ENCODE results near the gene FOXP1.
"Not testable (repeated sequence)": the region's sequence is repeated elsewhere in the genome, so short reads cannot be mapped to it uniquely, and the experiment has no call there.

FOXP1 gene

DNA sequence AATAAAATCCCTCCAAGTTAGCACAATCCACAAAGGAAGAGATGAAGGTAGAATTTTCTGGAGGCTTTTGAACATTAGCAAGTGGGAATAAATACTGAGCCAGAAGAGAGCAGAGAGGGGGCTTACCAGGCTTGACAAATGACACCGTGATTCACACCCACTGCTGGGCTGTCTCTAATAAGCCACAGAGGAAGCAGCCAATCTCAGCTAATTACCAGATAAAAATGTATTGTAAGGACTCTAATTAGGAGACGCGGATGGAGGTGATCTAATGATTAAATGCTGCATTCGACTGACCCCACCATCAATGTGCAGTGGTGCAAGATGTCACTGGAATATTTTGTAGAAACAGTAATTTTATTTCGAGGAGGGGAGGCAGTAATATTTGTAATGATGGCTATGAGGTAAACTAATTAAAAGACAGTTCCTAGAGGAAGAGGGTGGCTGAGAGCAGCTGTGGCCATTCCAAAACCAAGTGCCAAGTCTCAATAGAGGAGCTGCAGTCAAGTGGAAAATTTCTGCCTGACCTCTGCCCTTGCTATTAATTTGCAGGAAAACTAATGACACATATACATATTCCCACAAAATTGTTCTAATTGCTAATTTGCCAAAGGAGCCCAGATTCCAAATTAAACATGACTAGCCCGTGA lies 602.2 kb downstream of the FOXP1 start:
- DNase-seq = no peak

DNA sequence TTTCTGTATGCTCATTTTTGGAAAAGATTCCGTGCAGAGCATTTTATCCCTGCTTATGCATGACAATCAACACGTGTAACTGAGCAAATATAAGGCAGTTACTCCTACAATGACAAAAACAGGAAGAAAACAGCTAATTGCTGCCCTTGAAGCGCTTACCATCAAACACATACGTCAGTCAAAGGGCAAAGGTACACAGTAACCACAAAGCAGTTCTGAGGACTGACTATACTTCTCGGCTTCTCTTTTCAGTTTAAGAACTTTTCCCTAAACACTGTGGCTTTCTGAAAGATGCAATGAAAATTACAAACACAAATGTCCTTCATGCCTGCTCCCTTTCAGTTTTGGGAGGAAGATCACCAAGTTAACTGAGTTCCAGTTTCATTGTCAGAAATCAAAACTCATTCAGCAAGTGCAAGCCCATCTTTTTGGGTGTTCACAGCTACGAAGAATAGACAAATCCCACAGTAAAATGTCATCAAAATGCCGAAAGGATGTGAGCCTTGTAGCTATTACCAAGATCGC lies 602.8 kb downstream of the FOXP1 start:
- no peak for DNase-seq

DNA sequence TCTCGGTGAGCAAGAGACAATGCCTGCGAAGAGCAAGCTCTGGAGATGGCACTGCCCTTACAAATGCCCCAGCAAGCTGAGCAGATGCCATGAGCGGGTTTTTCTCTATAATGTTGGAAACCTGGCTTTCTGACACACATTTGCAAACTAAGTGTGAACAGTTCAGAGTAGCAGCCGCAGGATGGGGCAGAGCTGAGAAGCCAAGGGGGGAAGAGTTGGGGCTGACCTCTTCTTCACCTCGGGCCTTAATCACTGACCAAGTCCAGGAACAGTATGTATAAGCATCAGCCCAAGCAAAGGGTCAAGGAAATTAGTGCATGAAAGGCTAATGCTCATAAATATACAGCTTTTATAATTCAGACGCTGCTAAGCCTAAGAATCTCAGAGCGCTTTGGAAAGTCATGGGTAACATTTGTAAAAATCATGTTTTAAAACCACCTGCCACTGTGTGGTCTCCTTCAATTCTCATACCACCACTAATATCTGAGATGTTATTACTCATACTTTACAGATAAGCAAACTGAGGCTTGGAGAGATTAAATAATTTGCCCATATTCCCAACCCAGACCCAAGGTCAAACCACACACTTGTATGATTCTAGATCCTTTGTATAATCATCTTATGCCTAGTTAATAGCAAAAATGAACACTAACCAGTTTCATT lies 603.4 kb downstream of the FOXP1 start:
- no peak for DNase-seq

DNA sequence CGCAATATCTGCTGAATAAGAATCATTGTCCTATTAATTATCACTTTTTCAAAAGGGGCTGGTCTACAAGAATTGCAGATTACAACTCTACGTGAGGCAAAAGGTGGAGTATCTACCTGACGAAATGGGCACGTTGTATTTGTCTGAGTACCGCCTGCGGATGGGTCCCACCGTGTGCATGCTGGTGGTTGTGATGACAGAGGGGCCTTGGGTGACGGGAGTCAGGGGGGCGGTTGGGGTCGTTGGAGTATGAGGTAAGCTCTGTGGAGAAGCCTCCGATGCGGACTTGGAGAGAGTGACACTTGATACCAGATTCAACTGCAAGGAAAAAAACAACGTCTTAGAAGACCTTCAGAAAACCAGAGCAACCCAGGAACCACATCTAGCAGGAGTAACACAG lies 605.8 kb downstream of the FOXP1 start:
- no peak for DNase-seq

DNA sequence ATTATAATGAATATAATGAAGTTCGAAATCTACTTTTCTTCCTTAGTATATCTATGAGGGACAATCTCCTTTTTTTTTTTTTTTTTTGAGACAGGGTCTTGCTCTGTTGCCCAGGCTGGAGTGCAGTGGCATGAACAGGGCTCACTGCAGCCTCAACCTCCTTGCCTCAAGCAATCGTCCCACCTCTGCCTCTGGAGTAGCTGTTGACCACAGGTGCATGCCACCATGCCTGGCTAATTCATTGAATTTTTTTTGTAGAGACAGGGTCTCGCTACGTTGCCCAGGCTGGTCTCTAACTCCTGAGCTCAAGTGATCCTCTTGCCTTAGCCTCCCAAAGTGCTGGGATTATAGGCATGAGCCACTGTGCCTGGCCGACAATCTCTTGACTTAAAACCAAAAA lies 607.5 kb downstream of the FOXP1 start:
- not testable (repeated sequence) for DNase-seq

DNA sequence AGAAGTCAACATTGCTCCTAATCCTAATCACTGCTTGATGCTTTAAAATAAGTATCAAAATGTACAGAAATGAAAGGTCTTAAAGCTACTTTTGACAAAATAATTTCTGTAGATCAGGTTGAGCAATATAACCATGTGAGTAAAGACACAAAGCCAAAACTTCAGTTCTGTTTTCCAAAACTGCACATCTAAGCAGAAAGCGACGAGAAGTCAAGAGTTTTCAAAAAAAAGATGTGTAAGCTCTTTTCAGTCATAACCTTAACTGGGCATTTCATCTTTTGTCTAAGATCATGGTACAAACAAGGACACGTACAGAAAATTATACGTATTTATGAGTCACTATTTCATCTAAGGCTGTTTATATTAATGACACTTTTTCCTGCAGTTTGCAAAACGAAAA lies 608.8 kb downstream of the FOXP1 start:
- DNase-seq = no peak

DNA sequence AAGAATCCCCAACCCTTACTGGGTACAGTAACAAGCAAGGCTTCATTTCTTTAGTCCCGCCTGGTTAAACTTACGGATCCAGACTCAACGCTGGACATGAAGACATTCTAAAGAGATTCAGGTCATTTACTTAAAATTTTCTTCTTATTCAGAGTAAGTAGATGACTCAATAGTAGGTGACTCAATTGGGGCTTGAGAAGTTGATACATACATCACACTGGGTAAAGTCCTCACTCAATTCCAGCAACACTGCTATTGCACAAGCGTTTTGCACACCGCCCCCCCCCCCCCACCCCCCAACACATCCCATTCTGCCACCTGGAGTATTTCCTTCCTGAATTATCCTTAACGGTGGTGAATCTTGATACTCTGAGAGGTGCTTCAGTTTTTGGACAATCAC lies 610.0 kb downstream of the FOXP1 start:
- DNase-seq = no peak

DNA sequence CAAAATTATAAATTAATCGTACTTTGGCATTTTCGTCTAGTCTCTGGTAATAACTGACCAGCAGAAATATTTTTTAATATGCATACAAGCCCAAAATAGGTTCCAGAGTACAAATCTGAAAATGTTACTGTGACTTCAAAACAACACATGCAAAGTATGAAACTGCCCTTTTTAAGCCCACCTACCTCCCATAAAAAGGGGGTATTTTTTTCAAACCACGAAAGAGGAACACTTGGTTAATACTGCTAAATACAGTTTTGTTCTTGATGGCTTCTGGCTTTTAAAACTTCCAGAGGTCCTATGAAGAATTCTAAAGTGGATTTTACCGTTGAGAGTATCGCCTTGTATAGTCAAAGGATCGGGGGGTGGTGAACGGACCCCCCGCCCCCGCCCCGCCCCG lies 610.7 kb downstream of the FOXP1 start:
- DNase-seq = no peak

DNA sequence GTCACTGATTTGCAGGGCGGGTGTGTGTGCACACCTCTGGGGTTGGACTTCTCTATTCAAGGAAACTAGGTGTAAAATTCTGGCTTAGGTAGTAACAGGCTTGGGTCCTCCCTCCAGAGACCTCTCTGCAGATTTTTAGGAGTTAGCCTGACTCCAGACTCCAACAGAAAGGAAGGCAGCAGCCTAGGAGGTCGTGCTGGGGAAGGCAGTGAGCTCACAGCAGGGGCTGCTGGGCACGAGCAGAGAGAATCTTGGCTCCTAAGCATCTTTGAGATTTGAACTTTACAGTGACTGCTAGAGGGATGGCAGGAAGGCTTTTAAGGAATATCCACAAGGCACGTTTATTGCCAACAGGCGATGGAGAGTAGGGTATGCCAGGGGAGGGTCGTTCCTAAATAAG lies 612.6 kb downstream of the FOXP1 start:
- no peak for DNase-seq

DNA sequence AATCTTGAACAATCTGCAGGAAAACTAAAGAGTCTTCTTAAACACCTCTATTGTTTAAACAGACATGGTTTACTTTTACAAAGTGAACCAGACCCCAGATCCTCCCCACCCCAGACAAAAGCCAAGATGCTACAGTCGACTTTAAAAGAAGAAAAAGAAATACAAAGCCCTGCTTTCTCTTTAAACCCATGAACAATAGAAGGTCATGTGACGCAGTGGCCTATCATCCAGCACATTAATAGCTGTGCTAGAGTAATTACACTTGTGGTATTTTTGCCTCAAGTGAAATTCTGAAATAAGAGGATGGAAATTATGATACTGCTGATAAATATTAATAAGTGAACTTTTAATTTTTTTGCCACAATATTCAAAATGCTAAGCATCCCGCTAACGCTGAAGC lies 613.4 kb downstream of the FOXP1 start:
- no peak for DNase-seq

DNA sequence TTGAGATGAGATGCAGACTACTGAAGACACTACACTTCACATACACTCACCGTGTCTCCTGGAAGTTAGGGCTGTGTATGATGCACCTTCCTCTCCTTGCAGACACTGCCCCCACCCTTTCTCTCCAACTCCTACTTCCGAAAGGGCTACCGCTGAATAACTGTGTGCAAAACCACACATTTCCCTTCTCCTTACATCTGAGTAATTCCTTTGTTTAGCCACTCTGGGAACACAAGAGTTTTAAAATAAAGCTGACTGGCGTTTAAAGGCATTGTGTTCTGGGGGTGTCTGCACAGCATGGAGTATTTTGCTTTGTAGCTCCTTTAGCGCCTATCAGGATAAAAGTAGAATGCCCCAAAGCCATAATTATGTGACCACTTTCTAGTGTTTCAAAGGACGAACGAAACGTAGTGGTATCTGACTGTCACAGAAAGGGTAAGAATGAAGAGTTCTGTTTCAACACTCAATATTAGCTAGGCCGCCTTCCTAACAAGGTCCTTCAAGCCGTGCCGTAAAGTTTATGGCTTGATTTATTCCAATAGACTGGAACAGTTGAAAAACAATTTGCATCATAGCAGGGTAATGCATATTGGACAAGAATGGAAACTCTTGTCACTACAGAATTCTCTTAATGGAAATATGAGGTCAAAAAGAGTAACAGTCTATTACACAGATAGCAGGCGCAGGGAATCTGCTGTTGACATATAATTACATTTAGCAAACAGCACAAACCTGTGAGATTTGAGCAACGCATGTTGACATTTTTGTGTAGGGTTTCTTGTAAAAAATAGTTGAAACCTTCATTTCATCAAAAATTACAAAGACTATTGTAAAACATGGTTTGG lies 619.9 kb downstream of the FOXP1 start:
- DNase-seq = no peak

DNA sequence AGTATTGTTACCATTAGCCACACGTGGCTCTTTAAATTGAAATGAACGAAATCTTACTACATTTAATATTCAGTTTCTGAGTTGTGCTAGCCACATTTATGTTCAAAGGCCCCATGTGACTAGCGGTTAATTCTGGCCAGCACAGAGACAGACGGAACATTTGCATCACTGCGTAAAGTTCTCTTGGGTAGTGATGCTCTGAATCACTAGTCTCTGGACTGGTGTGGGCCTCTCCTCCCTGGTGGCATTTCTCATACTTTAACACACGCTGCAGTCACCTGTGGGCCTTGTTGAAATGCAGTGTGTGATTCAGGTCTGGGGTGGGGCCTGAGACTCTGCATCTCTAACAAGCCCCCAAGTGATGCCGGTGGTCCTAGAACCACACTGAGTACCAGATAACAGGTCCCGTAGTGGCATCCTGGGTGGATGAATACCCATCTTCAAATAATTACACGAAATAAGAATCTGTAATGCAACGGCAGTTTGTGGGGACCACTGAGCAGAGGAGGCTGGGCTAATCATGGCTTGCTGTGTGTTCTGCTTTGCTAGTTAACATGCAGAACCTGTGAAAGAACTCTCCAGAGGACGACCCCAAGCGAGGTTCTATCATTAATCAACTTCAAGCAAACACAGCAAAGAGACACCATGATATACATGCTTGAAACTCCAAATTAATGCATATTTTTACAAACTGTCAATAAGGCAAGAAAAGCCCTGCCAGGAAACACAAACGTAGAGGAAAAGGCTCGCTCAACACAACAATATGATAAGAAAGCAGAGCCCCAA lies 623.8 kb downstream of the FOXP1 start:
- no peak for DNase-seq

DNA sequence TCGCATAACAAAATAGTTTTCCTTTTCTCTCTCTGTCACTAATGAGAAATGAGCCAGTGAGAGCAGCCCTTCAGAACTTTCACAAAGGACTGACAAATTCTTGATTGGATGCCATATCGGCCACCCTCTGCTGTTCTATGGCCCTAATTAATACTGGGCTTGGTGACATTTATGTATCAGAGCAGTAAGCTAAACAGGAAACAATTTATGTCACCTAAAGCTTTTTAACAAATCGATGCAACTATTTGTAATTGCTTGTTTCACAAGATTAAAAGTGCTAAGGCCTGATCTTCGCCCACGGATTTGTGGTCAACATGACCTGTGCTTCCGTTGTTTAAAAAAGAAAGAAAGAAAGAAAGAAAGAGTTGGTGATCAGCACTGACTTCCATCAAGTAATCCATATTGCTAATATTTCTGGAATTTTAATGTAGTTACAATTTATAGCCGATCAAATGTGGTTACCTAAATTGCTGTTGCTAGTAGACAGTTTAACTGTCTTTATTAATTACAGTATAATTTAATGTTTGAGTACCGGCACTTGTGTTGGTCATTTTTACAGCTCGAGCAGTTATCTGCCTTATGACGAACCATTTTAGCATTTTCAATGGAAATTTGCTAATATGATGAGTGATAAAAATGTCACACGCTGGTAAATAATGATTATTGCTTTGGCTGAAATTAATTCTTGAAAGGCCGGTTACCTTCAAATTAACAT lies 631.3 kb downstream of the FOXP1 start:
- DNase-seq = no peak

DNA sequence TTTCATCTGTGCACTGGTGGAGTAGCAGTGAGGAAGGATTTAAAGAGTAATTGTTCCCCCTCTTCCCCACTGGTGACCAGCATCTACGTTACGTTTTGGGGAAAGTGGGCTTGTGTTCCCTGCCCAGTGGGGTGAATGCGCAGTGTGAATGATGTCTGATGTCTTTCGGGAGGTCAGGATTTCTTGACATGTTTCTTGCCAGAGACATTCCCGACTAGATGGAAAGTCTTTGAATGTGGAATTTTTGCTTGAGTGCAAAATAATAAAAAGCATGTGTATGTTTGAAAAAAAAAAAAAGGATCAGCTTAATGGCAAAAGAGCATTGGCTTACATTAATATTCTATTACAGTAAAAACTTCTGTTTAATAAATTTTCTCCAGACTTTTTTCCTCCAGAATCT lies 632.2 kb downstream of the FOXP1 start:
- DNase-seq = no peak

DNA sequence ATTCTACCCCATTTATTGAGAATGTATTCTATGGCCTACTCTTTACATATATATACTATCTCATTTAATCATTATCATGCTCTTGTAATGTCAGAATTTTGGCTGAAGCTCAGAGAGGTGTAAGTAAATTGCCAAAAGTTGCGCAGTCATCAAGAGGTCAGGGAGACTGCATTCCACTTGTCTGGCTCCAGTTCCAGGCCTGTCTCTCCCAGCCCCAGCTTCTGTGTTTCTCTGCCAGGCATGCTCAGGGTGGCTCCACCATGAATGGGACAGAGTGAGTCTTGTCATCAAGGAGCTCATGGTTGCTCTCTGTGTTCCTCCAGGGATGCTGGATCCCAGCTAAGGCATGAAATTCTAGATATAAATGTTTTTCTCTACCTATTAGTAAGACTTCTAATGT lies 635.9 kb downstream of the FOXP1 start:
- DNase-seq = no peak

DNA sequence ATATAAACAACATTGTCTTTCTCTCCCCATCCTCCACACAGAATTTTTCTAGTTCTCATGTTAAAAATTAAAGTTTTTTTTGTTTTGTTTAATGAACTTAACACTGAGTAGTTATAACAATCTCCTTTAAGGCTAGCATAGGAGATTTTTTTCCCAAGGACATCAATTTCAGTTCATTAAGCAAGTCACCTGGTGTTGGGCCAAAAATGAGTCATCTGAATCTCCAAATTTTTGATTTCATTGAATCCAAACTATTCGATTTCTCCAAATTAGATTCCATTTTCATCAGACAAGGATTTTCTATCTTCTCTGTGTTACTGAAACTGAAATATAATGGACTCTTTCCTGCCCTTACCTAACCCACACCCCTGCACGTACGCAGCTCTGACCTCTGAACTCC lies 639.6 kb downstream of the FOXP1 start:
- DNase-seq = no peak

DNA sequence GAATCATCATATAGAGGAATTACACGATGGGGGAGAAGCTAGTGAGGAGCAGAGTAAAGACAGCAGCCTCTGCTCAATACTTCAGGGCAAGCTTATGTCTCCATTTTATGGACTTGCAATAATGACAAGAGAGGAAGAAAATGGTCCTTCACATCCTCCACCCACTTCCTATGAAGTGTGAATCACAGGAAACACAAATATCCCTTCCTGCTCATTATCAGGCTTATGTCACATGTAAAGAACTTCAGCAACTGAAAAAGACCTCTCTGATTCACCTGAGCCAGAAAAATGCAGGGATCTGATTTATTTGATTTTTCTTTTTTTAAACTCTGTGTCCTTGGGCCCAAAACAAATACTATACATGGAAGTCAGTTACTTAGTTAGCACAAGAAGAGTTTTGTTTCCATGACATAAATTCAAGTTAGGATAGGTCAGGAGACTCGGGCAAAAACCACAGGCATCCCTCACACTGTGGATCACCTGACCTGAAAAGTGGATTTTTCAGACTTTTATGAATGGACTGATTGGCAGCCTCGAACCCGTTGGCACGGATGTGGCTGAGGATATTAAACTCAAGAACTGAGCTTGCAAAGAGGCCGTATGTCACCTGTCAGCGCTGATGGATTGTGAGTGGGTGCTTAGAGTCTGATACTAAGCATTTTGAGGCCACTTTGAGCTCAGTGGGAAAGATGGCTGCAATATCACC lies 650.3 kb downstream of the FOXP1 start:
- no peak for DNase-seq

DNA sequence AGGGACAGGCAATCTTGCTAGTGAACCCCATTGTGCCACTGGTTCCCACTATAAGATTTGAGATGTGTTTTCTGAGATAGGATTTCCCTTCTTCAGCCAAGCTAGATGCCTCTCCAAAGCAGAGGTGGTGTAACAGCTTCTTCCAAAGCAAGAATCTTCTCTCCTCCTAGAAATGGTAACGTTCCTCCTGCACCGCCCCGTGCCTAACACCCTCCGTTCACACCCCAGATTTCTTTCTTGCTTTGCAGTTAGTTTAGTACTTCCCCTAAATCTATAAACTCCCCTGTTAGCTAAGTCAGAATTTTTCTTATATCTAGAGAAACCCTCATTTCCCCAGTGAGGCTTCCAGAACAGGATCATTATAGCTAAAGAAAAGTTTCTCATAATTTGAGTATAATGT lies 653.5 kb downstream of the FOXP1 start:
- no peak for DNase-seq

DNA sequence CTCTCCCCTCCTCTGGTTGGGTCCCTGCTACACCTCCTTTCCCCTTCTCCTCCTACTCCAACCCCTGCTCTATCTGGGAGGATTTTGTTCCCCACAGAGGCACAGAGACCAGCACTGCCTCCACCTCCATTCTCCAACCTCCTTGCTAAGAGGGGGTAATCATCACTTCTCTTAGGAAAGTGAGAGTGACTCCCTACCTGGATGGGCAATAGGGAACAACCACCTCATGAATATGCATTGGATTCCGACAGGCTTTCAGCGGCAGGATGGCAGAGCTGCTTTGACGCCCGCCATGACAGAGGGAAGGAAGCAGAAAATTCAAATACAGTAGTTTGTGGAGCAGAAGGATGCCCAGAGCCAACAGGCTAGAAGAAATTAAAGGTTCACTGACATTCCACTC lies 656.3 kb downstream of the FOXP1 start:
- DNase-seq = no peak

DNA sequence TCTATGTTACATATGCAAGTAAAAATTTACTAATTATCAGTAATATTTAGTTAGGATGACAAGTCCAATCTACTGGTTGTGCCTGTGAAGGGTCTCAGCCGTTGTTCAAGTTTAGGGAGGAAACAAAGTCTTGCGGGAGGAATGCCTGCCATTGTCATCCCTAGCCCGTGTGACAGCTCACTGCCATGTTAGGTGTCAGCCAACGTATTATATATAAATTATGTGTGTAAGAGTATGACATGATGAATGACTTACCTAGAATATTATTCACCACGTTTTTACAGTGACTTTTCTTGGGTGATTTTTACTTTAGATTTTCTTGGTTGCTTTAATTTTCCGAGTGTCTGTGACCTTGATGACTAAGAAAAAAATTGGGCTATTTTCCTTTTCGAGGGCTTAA lies 656.7 kb downstream of the FOXP1 start:
- DNase-seq = no peak

DNA sequence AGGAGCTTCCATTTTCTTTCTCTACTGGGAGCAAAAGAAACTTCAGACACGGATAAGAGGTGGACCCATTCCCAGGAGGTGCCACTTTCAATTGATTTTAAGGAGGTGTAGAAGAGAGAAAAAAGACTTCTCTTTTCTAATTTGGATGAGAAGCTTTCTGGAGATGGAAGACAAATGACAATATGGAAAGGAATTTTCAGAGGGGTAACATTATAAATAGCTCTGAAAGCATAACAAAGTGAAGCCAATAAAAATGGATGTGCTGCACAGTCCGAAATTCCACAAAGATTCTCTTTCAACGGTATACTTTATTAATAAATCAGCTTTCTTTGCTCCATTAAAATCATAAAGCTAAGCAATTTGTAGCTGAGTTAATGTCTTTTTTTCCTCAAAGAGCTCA lies 663.9 kb downstream of the FOXP1 start:
- DNase-seq = no peak

DNA sequence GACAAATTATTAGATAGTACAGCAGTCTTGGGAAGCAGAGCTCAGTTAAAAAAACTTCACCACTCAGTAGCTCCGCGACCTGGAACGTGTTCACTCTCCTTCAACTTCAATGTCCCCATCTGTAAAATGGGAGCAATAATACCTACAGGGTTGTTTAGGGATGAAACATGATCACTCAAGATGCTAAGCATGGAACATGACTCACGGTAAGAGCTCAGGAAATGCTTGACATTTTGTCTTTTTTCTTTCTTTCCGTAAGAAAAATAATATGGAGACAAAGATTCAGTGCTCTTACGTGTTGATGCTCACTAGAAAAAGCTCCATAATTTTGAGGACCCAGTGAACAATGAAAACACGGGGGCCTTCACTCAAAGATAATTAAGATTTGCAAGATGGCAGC lies 664.4 kb downstream of the FOXP1 start:
- no peak for DNase-seq
